CD4-positive, alpha-beta T cell (primary cell): ENCODE results near the gene MTX3. TPM values are rescaled to one million over a fixed set of nuclear protein-coding genes. Genes with fewer than 3 reads are reported as not detected.

ENCODE experiments used
- ATAC-seq: fragments of 200-7000 bp; cut with Tn5 transposase; one replicate; pipeline ENCODE4 v1.10.0; 2022; ENCODE audit warnings: mild to moderate bottlenecking; ENCODE audit not compliant: poor library complexity
- CTCF ChIA-PET: fragments of 350-600 bp; sonication (Branson Sonifier 250); formaldehyde crosslinking; loops from one replicate; lab custom pipeline; 2021; ENCODE audit warnings: antibody characterized with exemption, inconsistent platforms; lab: Charles Lee
- POLR2A ChIA-PET: fragments of 350-600 bp; sonication (Branson Sonifier 250); formaldehyde crosslinking; loops from one replicate; lab custom pipeline; 2021; ENCODE audit warnings: antibody characterized with exemption, inconsistent platforms; lab: Charles Lee
- DNase-seq, 14 experiments: peaks; one replicate each; pipeline ENCODE4 v3.0.0-alpha.2; 2013 to 2020; ENCODE audit warnings: mixed read lengths in 2 of 14
- H3K27ac ChIP-seq, 2 donors: one replicate each; pipeline versions ENCODE4 v1.5.1 to v1.7.0; 2013; ENCODE audit warnings: low read length in 2 of 2, low read depth in 1 of 2, mild to moderate bottlenecking in 1 of 2
- H3K27me3 ChIP-seq, 2 experiments: 1 replicate in 1 of 2; 2 replicates in 1 of 2; pipeline versions ENCODE4 v1.6.1 to v1.7.0; 2013; ENCODE audit warnings: low read length in 2 of 2, control low read depth in 1 of 2, mild to moderate bottlenecking in 1 of 2, moderate library complexity in 1 of 2; ENCODE audit not compliant: insufficient read depth in 2 of 2, control insufficient read depth in 1 of 2
- H3K36me3 ChIP-seq: one replicate; pipeline ENCODE4 v1.6.1; 2013; ENCODE audit warnings: low read length, control low read depth; ENCODE audit not compliant: insufficient read depth
- H3K4me1 ChIP-seq: one replicate; pipeline ENCODE4 v1.6.1; 2013; ENCODE audit warnings: low read length, control low read depth; ENCODE audit not compliant: insufficient read depth
- H3K4me3 ChIP-seq: one replicate; pipeline ENCODE4 v1.5.1; 2013; ENCODE audit warnings: mild to moderate bottlenecking, low read length, moderate library complexity
- H3K9me3 ChIP-seq, 2 experiments: 1 replicate in 1 of 2; 2 replicates in 1 of 2; pipeline versions ENCODE4 v1.6.1 to v1.7.0; 2013; ENCODE audit warnings: low read length in 2 of 2, mild to moderate bottlenecking in 2 of 2, control low read depth in 1 of 2, moderate library complexity in 1 of 2; ENCODE audit not compliant: control insufficient read depth in 1 of 2, insufficient read depth in 1 of 2
- H3K27ac Mint-ChIP-seq: one replicate; pipeline ENCODE4 v1.8.0; 2020; ENCODE audit warnings: mixed read lengths
- H3K27me3 Mint-ChIP-seq: one replicate; pipeline ENCODE4 v1.8.0; 2021; ENCODE audit warnings: mixed read lengths
- H3K36me3 Mint-ChIP-seq: one replicate; pipeline ENCODE4 v1.8.0; 2021; ENCODE audit warnings: low read depth, mixed read lengths
- H3K4me1 Mint-ChIP-seq: one replicate; pipeline ENCODE4 v1.8.0; 2021; ENCODE audit warnings: low read depth, mixed read lengths
- H3K4me3 Mint-ChIP-seq: one replicate; pipeline ENCODE4 v1.8.0; 2020; ENCODE audit warnings: mild to moderate bottlenecking, mixed read lengths
- H3K9me3 Mint-ChIP-seq: one replicate; pipeline ENCODE4 v1.8.0; 2020; ENCODE audit warnings: mixed read lengths
- intact Hi-C, 2 experiments: fragments of 100-400 bp; cut with DNase I in 1 of 2; cut with micrococcal nuclease in 1 of 2; formaldehyde crosslinking; loops; one replicate each; pipeline versions ENCODE4 v1.15.1 to v1.9.0; 2023 to 2025; cut with DNase I, micrococcal nuclease
- total RNA-seq, 174 experiments: library from RNA in 2 of 174; stranded (reverse) in 2 of 174; gene quantifications; one replicate each; pipeline ENCODE4 v1.2.3 and lab custom pipeline; 2021 to 2026
- TF ChIP-seq, protein P1 (sequence below): fragments of 200-600 bp; IDR thresholded peaks from one replicate; pipeline ENCODE4 v1.8.0; 2022; ENCODE audit warnings: antibody characterized with exemption, mild to moderate bottlenecking

Gene MTX3
- total RNA-seq, 2 experiments from 2014 or later = 25.6 to 26.5 TPM

DNA sequence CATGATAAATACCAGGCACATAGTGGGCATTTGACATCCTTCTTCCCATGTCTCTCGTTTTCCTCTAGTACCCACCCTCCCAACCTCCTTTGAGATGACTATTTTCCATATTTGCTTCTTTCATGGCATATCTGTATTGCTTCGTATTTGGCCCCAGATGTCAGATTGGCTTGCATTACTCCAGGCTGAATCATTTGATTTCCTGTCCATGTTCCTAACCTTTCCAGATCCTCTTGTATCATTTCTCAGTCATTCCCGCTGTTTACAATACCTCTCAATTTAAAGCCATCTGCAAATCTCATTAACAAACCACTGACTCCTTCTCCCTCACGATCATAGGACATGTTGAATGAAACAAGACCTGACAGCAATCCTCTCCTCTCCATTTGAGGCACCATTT, 19.9 kb downstream of the MTX3 start:
- no peak overlapping the region for H3K27ac Mint-ChIP-seq
- Histone ChIP-seq H3K36me3 (no peaks in the 10 kb centered on the region), H3K4me1 (no peaks in the 10 kb centered on the region), H3K27me3 (peaks cover 4 to 6% of the 10 kb centered on the region in 2 experiments), H3K4me3 (no peak overlapping the region), H3K27ac (no peak overlapping the region), H3K9me3 (no peaks in the 10 kb centered on the region)
- H3K36me3 Mint-ChIP-seq = peaks cover 12% of the 10 kb centered on the region
- ATAC-seq (no peak), DNase-seq (no peak)
- H3K27me3 Mint-ChIP-seq = peaks cover 11% of the 10 kb centered on the region
- TF ChIP-seq, protein P1, sequence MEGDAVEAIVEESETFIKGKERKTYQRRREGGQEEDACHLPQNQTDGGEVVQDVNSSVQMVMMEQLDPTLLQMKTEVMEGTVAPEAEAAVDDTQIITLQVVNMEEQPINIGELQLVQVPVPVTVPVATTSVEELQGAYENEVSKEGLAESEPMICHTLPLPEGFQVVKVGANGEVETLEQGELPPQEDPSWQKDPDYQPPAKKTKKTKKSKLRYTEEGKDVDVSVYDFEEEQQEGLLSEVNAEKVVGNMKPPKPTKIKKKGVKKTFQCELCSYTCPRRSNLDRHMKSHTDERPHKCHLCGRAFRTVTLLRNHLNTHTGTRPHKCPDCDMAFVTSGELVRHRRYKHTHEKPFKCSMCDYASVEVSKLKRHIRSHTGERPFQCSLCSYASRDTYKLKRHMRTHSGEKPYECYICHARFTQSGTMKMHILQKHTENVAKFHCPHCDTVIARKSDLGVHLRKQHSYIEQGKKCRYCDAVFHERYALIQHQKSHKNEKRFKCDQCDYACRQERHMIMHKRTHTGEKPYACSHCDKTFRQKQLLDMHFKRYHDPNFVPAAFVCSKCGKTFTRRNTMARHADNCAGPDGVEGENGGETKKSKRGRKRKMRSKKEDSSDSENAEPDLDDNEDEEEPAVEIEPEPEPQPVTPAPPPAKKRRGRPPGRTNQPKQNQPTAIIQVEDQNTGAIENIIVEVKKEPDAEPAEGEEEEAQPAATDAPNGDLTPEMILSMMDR = no peak
- ChIA-PET CTCF (interaction anchor here (0.7 kb wide), 1 partner anchor 12 kb away, joined by 3 read pairs; no protein-coding TSS in a partner anchor), POLR2A (no interaction called here)
- H3K9me3 Mint-ChIP-seq = no peaks in the 10 kb centered on the region
- H3K4me3 Mint-ChIP-seq = no peak overlapping the region
- H3K4me1 Mint-ChIP-seq = no peaks in the 10 kb centered on the region
- intact Hi-C loops = no loop called here

DNA sequence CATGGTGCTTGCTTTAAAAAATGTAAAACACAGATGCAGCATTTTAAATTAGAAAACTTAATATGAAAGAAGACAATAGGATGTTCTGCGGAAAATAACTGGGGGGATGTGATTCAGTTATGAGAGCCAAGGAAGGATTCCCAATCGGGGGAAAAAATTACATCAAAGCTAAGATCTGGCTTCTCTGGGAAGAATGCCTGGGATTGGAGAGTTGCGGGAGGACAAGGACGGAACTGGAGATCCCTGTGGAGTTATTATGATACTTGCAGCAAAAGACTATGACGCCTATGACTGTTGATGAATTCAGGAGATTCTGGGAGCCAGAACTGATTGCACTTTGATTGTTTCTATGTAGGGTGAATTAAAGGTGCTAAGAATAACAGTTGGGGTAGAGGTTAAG, 24.6 kb downstream of the MTX3 start:
- intact Hi-C loops = loop anchor here in 1 of 2 experiments (5.0 kb wide), 1 partner anchor 41 kb away; no protein-coding TSS in a partner anchor
- TF ChIP-seq, protein P1 = no peak
- H3K9me3 Mint-ChIP-seq = no peaks in the 10 kb centered on the region
- POLR2A ChIA-PET = no interaction called here
- H3K27me3 Mint-ChIP-seq = peaks cover 14% of the 10 kb centered on the region
- ATAC-seq (no peak), DNase-seq (no peak)
- Histone ChIP-seq H3K27ac (no peak overlapping the region), H3K4me1 (no peaks in the 10 kb centered on the region), H3K36me3 (no peaks in the 10 kb centered on the region), H3K9me3 (no peaks in the 10 kb centered on the region), H3K27me3 (peaks cover 4 to 6% of the 10 kb centered on the region in 2 experiments), H3K4me3 (no peak overlapping the region)
- H3K4me1 Mint-ChIP-seq = no peaks in the 10 kb centered on the region
- CTCF ChIA-PET = interaction anchor here (0.6 kb wide), 1 partner anchor 358 kb away, joined by 3 read pairs; no protein-coding TSS in a partner anchor
- H3K36me3 Mint-ChIP-seq = no peaks in the 10 kb centered on the region
- H3K27ac Mint-ChIP-seq = no peak overlapping the region
- no peak overlapping the region for H3K4me3 Mint-ChIP-seq

DNA sequence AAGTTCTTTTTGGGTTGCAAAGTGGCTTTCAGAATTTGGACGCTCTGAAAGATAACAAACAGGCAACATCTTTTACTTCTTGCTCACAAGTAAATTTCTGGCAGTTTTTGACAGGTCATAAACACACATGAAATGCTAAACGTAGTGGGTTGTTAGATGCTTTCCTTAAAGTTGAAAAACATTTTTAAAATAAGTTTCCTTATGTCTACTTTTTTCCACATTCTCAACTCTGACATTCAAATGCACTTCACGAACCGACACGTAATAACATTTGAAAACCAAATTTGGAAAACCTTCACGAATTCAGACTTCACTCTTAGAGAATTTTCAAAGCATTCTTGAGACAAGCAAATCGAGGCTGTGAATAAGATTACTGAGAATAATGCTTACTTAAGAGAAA, 26.9 kb downstream of the MTX3 start:
- Mint-ChIP-seq H3K4me1 (no peaks in the 10 kb centered on the region), H3K27ac (no peak overlapping the region), H3K9me3 (no peaks in the 10 kb centered on the region), H3K36me3 (no peaks in the 10 kb centered on the region), H3K4me3 (no peak overlapping the region), H3K27me3 (peaks cover 4% of the 10 kb centered on the region)
- no peaks in the 10 kb centered on the region for H3K27me3 ChIP-seq
- intact Hi-C loops = no loop called here
- CTCF ChIA-PET = no interaction called here
- H3K9me3 ChIP-seq = no peaks in the 10 kb centered on the region
- no peak for ATAC-seq
- no peak overlapping the region for H3K4me3 ChIP-seq
- POLR2A ChIA-PET = no interaction called here
- H3K36me3 ChIP-seq = no peaks in the 10 kb centered on the region
- H3K27ac ChIP-seq = no peak overlapping the region
- DNase-seq = no peak
- no peaks in the 10 kb centered on the region for H3K4me1 ChIP-seq
- TF ChIP-seq, protein P1 = no peak
